MCF 10A (cell line): ENCODE results near the gene PCDH8. TPM values are rescaled to one million over a fixed set of nuclear protein-coding genes. Genes with fewer than 3 reads are reported as not detected.

Experiments used
- BruUV-seq: library from RNA; stranded (reverse); fragments of 400-500 nt; replicated peaks from 2 replicates; lab custom pipeline; 2021; lab: Mats Ljungman, UMichigan
- CTCF ChIA-PET: fragments of 300-600 bp; sonication (Branson Sonifier 250); formaldehyde crosslinking; extraction: SDS; loops from one replicate; lab custom pipeline; 2021; ENCODE audit warnings: antibody characterized with exemption, inconsistent platforms; lab: Yijun Ruan, JAX
- POLR2A ChIA-PET: fragments of 300-600, 350-650 bp; sonication (Branson Sonifier 250); formaldehyde crosslinking; extraction: SDS; loops from one replicate; lab custom pipeline; 2020; ENCODE audit warnings: antibody characterized with exemption, inconsistent platforms; lab: Yijun Ruan, JAX
- DNase-seq: peaks from one replicate; pipeline ENCODE4 v3.0.0-alpha.2; 2018; ENCODE audit not compliant: unreplicated experiment
- H3K27ac Mint-ChIP-seq: one replicate; pipeline ENCODE4 v1.8.0; 2022; ENCODE audit warnings: mild to moderate bottlenecking, low read depth, mixed read lengths; ENCODE audit not compliant: unreplicated experiment
- H3K27me3 Mint-ChIP-seq: one replicate; pipeline ENCODE4 v1.8.0; 2022; ENCODE audit warnings: mixed read lengths; ENCODE audit not compliant: insufficient read depth, unreplicated experiment
- H3K36me3 Mint-ChIP-seq: one replicate; pipeline ENCODE4 v1.8.0; 2022; ENCODE audit warnings: mild to moderate bottlenecking, moderate library complexity, mixed read lengths; ENCODE audit not compliant: insufficient read depth, unreplicated experiment
- H3K4me1 Mint-ChIP-seq: one replicate; pipeline ENCODE4 v1.8.0; 2022; ENCODE audit warnings: mixed read lengths; ENCODE audit not compliant: insufficient read depth, unreplicated experiment
- H3K4me3 Mint-ChIP-seq: one replicate; pipeline ENCODE4 v1.8.0; 2022; ENCODE audit warnings: mild to moderate bottlenecking, moderate library complexity, mixed read lengths; ENCODE audit not compliant: unreplicated experiment
- H3K9me3 Mint-ChIP-seq: one replicate; pipeline ENCODE4 v1.8.0; 2022; ENCODE audit warnings: mixed read lengths; ENCODE audit not compliant: unreplicated experiment
- intact Hi-C: fragments of 100-400 bp; cut with micrococcal nuclease; formaldehyde crosslinking; loops from 2 replicates; pipeline ENCODE4 v1.14.1; 2022
- total RNA-seq: library from RNA; stranded (reverse); gene quantifications from 2 replicates; pipeline ENCODE4 v1.2.3, GENCODE V29; 2022
- TF ChIP-seq, protein P1 (sequence below): fragments of 200-600 bp; IDR thresholded peaks from one replicate; pipeline ENCODE4 v1.8.0; 2022; ENCODE audit warnings: antibody characterized with exemption, mild to moderate bottlenecking; ENCODE audit not compliant: unreplicated experiment

The PCDH8 gene
- total RNA-seq, 1 experiment from 2014 or later = not detected

DNA sequence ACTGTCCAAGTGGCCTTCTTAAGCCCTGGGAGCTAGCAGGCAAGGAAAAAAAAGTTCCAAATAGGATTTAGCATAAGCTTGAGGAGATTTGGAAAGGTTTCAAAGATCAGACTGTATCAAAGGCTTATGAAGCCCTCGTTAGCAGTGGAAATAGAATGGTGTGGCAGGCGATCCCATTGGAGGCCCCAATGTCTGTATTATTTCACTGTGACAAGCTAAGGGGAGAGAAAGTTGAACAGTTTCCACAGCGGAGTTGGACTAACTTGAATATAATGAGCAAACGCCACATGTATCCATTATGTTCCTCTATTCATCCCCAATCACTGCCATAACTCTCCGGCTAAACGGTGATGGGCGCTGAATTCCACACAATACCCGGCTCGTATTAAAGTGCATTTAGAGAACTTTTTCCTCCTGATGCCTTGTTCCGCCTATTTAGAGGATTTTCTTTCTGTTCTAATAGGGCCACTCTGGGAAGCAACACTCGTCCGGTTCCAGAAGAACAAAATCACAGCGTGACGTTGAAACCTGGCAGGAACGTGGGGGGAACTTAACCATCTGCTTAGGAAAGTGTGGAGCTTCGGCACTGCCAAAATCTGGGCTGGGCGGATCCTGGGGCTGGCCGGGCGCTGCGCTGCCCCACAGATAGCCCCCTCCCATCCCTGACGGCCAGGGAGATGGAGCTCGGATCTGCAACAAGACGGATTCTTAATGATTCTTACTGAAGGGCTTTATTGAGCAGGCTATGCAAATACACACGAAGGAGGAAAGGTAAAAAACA, 1.0 kb upstream of the PCDH8 start:
- Mint-ChIP-seq H3K27me3 (peaks cover 21% of the 10 kb centered on the region), H3K4me1 (peaks cover 5% of the 10 kb centered on the region), H3K36me3 (no peaks in the 10 kb centered on the region), H3K4me3 (peak overlapping the region; percentile 81), H3K27ac (no peak overlapping the region), H3K9me3 (no peaks in the 10 kb centered on the region)
- CTCF ChIA-PET = interaction anchor here (0.6 to 2.4 kb wide), 4 partner anchors 11 to 123 kb away, joined by 3 to 12 read pairs (median 4); no protein-coding TSS in a partner anchor
- POLR2A ChIA-PET = no interaction called here
- intact Hi-C loops = no loop called here
- no peak for DNase-seq
- TF ChIP-seq, protein P1, sequence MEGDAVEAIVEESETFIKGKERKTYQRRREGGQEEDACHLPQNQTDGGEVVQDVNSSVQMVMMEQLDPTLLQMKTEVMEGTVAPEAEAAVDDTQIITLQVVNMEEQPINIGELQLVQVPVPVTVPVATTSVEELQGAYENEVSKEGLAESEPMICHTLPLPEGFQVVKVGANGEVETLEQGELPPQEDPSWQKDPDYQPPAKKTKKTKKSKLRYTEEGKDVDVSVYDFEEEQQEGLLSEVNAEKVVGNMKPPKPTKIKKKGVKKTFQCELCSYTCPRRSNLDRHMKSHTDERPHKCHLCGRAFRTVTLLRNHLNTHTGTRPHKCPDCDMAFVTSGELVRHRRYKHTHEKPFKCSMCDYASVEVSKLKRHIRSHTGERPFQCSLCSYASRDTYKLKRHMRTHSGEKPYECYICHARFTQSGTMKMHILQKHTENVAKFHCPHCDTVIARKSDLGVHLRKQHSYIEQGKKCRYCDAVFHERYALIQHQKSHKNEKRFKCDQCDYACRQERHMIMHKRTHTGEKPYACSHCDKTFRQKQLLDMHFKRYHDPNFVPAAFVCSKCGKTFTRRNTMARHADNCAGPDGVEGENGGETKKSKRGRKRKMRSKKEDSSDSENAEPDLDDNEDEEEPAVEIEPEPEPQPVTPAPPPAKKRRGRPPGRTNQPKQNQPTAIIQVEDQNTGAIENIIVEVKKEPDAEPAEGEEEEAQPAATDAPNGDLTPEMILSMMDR = no peak
- no TSS peak for BruUV-seq

DNA sequence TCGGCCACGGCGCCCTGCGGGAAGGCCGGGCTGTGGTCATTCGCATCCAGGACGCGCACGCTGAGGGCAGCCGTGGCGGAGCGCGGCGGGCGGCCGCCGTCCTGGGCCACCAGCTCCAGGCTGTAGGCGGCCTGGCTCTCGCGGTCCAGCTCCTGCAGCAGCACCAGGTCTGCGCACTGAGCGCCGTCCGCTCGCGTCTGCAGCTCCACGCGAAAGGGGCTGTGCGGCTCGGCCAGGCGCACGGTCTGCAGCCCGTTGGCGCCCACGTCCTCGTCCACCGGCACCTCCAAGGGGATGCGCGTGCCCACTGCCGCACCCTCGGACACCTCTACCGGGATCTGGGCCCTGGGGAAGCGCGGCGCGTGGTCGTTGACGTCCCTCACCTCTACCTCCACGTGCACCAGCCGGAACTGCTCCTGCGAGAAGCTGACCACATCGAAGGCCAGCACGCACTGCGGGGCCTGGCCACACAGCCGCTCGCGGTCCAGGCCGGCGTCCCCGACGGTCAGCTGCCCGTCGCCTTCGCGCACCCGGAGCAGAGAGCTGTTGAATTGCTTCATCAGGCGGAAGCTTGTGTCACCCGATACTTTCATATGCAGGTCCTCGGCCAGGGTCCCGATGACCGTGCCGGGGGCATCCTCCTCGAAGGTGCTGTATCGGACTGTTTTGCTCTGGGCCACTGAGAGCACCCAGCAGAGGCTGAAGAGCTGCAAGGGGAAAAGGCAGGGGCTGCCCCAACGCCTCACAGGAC, 583 bp downstream of the PCDH8 start:
- H3K4me1 Mint-ChIP-seq = peaks cover 5% of the 10 kb centered on the region
- no peak for DNase-seq
- TF ChIP-seq, protein P1 = no peak
- H3K9me3 Mint-ChIP-seq = no peaks in the 10 kb centered on the region
- BruUV-seq = no TSS peak
- no peaks in the 10 kb centered on the region for H3K36me3 Mint-ChIP-seq
- H3K27ac Mint-ChIP-seq = no peak overlapping the region
- ChIA-PET CTCF (interaction anchor here (0.6 to 2.4 kb wide), 2 partner anchors 16 to 120 kb away, joined by 3 to 12 read pairs; no protein-coding TSS in a partner anchor), POLR2A (no interaction called here)
- intact Hi-C loops = no loop called here
- peaks cover 28% of the 10 kb centered on the region for H3K27me3 Mint-ChIP-seq
- H3K4me3 Mint-ChIP-seq = no peak overlapping the region

DNA sequence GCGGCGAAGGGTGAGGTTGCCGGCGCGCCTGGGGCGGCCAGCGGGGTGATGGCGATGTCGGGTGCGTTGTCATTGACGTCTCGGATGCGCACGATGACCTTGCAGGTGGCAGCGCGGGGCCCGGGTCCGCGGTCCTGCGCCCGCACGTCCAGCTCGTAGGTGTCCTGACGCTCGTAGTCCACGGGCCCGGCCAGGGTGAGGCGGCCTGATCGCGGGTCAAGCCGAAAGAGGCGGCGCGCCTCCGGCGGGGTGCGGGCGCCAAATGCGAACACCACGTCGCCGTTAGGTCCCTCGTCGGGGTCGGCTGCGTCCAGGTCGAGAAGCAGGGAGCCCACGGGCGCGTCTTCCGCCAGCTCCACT, 1.1 kb downstream of the PCDH8 start:
- peaks cover 5% of the 10 kb centered on the region for H3K4me1 Mint-ChIP-seq
- no peaks in the 10 kb centered on the region for H3K36me3 Mint-ChIP-seq
- H3K4me3 Mint-ChIP-seq = no peak overlapping the region
- no peaks in the 10 kb centered on the region for H3K9me3 Mint-ChIP-seq
- ChIA-PET POLR2A (no interaction called here), CTCF (interaction anchor here (0.6 kb wide), 1 partner anchor 17 kb away, joined by 3 read pairs; no protein-coding TSS in a partner anchor)
- DNase-seq = no peak
- no TSS peak for BruUV-seq
- TF ChIP-seq, protein P1 = no peak
- H3K27ac Mint-ChIP-seq = no peak overlapping the region
- peaks cover 30% of the 10 kb centered on the region for H3K27me3 Mint-ChIP-seq
- intact Hi-C loops = no loop called here
